LoVo (cell line): ENCODE data around the gene DHRS3.
"Not testable (repeated sequence)": the region's sequence is repeated elsewhere in the genome, so short reads cannot be mapped to it uniquely, and the experiment has no call there.

Experiments used
- DNase-seq: peaks from one replicate; pipeline ENCODE4 v3.0.0-alpha.2; 2016; ENCODE audit warnings: low spot score

The DHRS3 gene

DNA sequence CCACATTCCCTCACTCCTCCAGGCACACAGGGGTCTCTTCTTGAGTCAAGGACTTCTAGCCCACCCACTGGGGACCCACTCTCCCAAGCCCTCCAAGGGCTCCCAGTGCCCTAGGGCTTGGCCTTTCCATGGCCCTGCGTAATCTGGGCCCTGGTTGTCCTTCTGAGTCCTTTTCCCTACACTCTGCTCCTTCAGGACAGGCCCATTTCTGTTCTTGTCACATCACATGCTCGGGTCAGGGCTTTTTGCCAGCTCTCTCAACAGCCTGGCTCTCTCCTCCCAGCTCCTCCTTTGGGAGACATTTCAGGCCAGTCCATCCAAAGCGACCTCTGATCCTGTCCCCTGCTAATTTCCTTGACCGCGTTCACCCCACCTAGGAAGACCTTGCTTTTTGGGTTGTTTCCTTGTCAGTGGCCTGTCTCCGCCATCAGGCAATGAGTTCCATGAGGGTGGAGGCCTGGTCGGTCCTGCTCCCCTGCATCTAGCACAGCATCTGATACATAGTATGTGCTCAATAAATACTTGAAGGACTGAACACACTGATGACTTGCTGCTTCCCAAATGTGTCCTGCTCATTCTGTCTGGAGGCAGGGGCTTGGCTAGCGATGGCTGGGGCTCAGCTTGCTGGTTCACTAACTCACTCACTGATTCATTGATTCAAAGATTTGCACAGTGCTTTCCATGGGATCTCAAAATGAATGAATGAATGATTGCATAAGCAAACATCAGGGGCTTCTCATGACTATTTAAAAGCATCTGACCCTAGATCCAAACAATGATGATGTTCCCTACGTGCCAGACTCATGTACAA, 44.8 kb downstream of the DHRS3 start:
- DNase-seq, result no peak

DNA sequence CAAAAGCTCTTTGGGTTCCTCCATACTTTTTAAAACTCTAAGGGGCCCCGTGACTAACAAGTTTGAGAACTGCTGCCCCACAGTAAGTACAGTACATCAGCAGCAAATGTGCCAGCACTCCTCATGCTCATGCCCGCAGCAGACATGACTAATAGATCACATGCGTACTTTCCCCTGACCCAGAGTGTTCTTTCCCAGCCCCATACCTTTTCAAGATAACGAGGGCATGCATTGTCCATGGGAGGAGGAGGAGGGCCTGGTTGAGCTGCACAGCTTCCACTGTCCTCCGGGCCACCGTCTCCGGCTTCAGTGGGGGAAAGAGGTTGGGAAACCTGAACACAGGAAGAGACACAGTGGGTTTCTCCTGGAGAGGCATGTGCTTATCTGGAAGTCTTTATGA, 45.5 kb downstream of the DHRS3 start:
- no peak for DNase-seq

DNA sequence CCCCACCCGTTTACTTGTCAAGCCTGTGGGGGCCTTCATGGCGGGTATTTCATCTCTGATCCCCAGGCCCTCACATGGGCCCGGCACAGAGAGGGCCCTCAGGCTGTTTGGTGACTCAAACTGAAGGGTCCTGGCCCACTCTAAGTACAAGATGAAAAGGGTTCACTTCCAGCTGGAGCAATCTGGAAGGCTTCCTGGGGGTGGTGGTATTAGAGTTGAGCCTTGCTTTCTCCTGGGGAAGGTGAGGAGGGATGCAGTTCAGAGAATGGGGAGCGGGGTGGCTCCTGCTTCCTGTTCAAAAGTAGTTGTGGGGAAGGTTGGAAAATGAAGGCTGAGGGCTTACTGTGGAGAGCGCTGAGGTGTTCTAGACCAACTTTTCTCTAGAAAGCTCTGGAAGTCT, 47.7 kb downstream of the DHRS3 start:
- DNase-seq, result no peak

DNA sequence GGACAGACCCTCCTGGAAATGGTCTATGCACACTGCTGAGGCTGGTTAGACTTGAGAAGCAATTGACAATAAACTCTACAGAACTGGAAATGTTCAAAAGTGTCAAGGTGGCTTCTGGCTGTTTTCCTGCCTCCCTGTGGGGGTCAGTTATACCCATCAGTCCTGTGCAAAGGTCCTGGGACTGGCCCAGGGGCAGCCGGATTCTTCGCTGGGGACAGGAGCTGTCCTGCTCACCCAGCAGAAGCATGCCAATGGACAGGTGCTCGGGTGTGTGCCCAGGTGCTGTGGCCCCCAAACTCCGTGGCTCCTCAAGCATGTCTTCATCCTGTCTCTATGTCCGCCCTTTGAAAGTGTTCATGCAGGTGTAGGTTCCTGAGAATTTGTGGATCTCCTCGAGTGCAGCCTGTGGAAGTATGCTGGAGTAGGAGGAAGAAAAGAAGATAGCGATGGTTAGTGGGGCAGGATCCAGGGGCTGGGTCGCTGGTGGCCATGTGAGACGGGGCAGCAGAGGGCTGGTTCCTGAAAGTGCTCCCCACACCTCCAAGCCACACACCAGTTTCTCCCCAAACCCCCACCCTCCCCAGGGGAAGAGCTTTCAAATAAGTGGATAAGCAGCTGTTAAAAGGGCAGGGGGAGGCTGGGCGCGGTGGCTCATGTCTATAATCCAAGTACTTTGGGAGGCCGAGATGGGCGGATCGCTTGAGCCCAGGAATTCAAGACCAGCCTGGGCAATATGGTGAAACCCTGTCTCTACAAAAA, 49.8 kb downstream of the DHRS3 start:
- no peak for DNase-seq

DNA sequence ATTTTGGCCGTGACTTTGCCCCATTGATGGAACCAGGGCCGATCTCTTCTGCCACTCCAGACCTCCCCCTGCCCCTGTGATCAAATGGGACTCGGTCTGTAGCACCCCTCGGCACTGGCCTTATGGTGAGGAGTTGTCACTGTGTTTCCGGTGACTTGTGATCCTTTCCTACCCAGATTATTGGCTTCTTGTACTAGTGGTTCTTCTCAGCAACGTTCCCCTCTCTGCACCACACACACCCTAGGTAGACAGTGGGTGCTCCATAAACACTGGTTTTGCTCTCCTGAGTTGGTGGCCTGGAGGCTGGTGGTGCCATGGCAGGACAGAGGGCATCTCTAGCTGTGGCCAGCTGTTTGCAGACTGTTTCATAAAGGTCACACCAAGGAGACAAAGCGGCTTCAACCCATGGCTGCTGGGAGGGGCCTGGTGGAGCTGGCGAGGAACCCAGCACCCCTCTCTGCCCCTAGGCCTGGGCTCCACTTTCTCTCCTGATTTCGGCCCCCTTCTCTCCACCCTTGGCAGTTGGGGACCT, 50.7 kb downstream of the DHRS3 start:
- no peak for DNase-seq

DNA sequence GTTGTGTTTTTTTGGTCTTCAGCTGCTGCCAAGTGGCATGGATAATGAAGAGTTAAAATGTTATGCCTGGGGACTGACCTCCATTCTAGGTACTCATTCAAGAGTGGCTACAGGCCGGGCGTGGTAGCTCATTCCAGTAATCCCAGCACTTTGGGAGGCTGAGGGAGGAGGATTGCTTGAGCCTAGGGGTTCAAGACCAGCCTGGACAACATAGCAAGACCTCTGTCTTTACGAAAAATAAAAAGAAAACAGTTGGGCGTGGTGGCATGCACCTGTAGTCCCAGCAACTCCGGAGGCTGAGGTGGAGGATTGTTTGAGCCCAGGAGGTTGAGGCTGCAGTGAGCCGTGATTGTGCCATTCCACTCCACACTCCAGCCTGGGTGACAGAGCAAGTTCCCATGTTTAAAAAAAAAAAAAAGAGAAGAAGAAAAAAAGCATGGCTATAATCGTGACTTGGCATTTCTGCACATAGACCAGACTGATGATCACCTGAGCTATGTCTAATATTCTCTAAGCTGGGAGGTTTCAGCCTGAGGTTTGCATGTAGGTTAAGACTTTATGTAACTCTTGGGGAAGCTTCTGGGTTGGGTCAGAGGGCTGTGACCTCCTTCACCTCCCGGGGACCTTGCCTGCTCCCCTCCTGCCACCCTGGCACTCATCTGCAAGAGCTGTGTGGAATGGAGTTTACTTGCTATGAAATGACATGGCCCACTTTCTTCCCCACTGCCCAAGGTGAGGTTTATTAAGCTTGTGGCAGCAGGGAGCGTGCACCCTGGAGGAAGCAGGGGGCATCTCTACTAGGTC, 51.3 kb downstream of the DHRS3 start:
- no peak for DNase-seq

DNA sequence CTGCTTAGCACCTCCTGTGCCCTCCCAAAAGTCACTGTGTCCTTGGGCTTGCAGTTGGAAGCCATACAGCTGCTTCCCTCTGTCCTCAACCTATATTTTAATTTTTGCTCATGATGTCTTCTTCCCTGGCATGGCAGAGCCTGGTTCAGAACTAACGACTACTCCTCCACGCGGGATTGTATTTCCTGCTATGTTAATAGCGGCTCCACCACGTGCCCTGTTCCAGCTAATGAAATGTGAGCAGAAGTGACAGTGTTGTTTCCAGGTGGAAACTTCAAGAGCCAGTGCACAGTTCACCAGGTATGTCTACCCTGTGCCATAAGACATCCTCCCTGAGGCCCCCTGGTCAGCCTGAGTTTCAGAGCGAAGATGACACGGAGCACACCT, 52.1 kb downstream of the DHRS3 start:
- no peak for DNase-seq

DNA sequence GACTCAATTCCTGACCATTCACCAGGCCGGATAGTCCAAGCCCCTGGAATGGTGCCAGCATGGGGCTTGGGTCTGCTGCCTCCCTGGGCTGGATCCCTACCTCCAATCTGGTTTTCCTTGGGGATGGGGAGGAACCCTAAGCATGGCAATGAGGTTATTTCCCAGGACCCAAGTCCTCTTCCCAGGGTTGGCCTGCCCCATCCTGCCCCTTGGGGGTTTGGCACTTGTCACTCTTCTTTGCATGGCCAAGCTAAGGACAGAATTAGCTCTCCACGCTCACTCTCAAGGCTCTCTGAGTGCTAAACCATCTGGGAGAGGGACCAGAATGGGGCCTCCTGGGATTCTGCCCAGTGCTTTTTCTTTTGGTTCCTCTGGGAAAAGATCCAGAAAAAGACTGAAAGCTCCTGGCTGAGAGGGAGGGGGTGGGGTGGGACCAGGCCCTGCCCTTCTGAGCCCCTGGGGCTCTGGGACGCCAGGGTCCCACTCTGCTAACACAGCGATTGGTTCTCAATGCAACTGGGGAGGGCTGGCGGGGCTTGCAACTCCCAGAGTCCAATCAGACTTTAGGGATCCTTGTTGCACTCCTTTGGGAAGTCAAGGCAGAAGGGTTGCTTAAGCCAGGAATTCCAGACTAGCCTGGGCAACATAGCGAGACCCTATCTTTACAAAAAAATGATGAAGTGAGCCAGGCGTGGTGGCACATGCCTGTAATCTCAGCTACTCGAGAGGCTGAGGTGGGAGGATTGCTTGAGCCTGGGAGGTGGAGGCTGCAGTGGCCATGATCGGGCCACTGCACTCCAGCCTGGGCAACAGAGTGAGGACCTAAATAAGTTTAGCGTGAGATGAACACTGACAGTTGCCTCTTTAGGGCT, 52.7 kb downstream of the DHRS3 start:
- DNase-seq, result no peak

DNA sequence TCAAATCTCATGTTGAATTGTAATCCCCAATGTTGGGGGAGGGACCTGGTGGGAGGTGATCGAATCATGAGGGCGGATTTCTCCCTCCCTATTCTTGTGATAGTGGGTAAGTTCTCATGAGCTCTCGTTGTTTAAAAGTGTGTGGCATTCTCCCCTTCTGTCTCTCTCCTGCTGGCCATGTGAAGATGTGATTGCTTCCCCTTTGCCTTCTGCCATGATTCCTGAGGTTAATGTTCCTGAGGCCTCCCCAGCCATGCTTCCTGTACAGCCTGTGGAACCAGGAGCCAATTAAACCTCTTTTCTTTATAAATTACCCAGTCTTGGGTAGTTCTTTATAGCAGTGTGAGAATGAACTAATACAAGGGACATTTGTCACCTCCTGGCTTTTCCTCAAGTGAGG, 53.8 kb downstream of the DHRS3 start:
- not testable (repeated sequence) for DNase-seq

DNA sequence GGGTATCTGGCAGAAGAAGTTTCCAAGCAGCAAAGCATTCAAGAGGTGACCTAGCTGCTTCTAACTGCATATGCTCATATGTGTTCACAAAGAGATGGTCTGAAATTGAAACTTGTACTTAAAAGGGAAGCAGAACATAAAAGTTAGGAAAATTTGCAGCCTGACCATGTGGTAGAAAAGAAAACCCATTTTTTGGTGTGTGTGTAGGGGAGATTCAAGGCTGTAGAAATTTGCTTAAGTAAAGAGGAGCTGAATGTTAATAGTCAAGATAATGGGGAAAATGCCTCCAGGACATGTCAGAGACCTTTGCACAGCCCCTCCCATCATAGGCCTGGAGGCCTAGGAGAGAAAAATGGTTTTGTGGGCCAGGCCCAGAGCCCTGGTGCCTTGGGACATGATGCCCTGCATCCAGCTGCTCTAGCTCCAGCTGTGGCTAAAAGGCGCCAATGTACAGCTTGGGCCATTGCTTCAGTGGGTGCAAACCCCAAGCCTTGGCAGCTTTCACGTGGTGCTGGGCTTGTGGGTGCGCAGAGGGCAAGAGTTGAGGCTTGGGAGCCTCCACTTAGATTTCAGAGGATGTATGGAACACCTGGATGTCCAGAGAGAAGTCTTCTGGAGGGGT, 54.9 kb downstream of the DHRS3 start:
- no peak for DNase-seq

DNA sequence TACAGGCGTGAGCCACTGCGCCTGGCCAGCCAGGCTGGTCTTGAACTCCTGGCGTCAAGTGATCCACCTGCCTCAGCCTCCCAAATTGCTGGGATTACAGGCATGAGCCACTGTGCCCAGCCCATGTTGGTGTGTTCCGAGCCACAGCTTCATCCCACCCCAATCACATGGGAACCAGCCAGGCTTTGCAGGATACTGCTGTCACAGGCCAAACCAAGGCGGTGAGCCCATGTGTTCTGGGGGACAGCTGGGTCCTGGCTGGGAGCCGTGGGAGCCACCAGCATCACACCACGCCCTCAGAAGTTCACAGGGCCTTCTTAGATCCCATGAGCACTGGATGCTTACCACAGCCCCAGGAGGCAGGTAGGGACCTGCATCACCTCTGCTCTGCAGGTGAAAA, 56.9 kb downstream of the DHRS3 start:
- no peak for DNase-seq

DNA sequence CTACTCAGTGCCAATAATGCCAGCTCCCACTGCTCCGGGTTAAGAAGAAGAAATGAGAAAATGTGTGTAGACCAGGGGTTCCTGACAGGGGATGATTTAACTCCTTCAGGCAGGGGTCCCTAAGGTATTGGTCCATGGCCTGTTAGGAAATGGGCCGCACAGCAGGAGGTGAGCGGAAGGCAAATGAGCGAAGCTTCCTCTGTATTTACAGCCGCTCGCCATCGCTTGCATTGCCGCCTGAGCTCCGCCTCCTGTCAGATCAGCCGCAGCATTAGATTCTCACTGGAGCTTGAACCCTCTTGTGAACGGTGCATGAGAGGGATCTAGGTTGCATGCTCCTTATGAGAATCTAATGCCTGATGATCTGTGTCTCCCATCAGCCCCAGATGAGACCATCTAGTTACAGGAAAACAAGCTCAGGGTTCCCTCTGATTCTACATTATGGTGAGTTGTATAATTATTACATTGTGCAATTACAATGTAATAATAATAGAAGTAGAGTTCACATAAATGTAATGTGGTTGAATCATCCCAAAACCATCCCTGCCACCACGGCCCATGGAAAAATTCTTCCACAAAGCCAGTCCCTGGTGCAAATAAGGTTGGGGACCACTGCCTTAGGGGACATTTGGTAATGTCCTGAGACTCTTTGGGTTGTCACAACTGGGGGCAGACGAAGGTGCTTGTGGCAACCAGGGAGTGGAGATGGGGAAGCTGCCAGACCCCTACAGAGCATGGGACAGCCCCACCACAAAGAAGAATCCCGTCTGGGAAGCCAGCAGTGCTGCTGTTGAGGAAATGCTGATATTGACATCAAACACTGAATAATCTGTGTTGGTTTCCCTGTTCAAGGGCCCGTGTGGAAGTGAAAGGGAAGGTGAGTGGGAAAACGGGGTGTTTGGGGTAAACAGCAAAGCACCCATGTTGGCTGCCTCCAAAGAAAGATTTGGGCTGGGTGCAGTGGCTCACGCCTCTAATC, 60.8 kb downstream of the DHRS3 start:
- DNase-seq, result no peak

DNA sequence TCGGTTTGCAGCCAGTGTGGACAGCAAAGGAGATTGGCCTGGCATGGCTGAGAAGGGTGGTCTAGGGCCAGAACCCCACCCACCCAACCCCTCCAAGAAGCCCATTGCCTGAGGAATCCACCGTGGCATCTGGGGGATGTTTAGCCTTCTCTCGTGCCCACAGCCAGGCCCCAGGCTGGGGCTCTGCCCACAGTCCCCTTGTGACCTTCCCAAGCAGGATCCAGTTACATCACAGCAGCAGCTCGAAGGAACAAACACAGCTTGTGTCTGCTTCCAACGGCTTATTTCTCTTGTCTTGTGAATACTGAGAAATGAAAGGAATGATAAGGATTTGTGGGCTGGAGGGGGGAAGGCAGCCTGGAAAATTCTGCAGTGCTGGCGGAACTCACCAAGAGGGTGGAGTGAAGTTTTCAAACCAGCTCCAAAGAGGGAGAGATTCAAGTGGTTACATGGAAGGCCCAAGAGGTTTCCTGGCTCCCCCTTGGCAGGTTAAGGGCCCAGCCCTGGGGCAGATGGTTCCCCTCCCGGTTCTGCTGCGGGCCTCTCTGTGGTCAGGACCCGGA, 61.6 kb downstream of the DHRS3 start:
- no peak for DNase-seq

DNA sequence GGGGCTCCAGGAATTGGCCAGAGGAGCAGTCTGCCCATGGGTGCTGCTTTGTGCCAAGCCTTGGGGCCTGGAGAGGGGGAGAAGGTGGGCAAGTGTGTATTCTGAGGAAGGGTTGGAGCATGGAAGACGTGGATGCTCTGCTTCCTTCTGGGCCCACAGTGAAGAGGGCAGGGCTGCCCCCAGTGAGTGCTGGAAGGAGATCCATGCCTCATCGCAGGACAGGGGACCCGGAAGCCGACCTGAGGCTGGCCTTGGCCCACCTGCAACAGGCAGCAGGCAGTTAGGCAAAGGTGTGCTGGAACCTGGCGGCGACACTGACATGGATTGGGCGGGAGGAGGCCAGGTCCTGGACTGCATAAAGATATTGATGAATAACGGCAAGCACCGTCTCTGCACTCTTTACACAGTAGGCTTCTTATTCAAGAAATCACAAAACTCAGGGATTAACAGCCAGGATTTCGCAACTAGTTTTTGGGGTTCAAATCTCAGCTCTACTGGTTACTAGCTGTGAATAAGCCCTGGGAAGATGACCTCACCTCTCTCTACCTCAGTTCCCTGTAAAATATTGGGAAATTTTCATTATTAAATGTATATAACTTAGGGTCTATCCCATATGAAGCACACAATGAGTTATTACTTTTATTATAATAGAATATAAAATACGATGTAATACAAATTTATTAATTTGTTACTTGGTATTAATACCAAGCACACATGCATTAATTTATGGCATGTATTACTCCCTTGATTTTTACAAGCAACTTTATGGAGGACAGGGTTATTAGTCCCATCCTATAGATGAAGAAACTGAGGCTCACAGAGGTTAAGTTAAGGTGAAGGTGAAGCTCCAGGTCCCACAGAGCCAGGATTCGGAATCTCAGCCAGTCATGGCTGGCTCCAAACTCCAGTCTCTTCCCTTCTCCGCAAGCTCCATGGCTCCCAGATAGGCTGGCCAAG, 62.3 kb downstream of the DHRS3 start:
- DNase-seq, result no peak

DNA sequence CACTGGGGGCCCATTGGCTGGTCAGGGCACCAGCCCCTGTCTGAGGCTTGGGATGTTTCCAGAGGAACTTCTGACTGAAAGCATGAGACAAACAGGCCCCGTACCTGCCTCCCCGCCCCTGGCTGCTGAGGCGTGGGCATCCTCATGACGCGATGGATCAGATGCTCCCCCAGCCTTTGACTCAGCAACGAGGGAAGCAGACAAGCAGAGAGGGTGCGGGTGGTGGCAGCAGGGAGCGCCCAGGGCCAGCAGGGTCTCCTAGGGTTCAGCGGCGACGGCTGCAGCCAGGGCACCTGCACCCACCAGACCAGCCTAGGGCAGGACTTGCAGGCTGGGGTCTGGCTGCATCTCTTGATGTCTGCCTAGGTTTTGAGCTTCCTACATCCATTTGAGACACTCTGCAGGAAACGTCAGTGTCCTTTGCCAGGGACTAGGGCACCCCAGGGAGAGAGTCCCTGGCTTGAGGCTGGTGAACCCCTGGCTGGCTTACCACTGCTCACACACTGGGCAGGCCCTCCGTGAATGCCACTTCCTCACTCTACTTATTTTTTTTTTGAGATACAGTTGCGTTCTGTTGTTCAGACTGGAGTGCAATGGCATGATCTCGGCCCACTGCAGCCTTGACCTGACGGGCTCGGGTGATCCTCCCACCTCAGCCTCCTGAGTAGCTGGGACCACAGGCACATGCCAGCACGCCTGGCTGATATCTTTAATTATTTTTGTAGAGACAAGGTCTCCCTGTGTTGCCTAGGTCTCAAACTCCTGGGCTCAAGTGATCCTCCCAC, 63.3 kb downstream of the DHRS3 start:
- no peak for DNase-seq

DNA sequence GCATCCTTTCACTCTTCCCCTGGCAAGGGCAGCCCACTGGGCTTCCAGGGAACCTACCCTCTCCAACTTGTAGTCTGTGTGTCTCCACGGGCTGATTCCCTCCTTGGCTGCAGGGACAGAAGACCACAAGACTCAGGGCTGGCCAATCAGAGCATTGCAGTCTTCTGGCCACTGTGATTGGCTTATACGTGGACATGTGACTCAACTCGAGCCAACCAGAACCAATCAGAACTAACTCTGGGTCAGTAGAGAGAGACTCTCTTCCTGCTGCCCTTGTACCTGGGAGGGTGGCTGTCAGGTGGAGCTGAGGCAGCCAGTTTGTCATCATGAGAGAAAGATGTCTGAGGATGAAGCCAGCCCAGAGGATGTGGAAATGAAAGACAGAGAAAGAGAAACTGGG, 64.0 kb downstream of the DHRS3 start:
- no peak for DNase-seq
